Stimulated activated CD8-positive, alpha-beta memory T cell treated with anti-CD3 and anti-CD28 coated beads, Interleukin-12 subunit alpha, Interleukin-12 subunit beta, amount 100 ng/mL, for 24 hours (primary cell): Measurements from ENCODE around the gene PPP3CB.

ENCODE experiments used
- DNase-seq: peaks from one replicate; pipeline ENCODE4 v3.0.0-alpha.2; 2020; ENCODE audit errors: extremely low read depth

Gene PPP3CB

DNA sequence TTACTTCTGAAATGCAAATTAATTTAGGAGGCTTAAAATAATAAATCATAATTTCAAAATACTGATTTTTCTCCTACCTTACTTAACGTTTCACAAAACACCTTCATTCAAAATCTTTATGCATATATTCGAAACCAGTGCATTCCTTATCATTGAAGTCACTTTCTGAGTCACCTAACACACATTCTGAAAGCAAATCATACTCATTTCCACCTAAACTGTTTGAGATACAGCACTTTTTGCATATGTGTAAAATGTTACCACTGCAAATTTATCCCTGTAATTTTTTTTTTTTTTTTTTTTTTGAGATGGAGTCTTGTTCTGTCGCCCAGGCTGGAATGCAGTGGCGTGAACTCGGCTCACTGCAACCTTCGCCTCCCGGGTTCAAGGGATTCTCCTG, 15.7 kb downstream of the PPP3CB start:
- DNase-seq: no peak

GRCh38 chr10:73478636-73479035, 17.2 kb downstream of the PPP3CB start:
- DNase-seq: no peak

GRCh38 chr10:73471226-73471625, 24.6 kb downstream of the PPP3CB start:
- no peak for DNase-seq

DNA sequence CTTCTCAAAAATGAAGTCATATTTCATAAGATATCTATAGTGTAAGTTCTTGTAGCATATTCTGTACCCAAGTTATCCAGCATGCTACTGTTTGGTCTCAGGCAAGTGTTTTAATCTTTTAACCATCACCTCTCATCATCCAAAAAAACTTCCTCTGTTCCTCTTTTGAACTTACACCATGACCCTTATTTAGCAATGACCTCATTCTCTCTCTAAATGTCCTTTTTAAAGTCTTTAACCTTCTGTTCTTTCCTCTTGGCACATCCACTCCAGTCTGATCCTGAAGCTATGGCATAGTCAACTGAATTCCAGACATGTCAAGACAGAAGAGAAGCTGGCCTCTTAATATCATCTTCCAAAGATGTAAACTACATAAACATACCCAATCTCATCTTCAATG, 26.2 kb downstream of the PPP3CB start:
- DNase-seq: no peak

- no peak for DNase-seq
Measured at GRCh38 chr10:73467206-73467605, 28.6 kb downstream of the PPP3CB start.

DNA sequence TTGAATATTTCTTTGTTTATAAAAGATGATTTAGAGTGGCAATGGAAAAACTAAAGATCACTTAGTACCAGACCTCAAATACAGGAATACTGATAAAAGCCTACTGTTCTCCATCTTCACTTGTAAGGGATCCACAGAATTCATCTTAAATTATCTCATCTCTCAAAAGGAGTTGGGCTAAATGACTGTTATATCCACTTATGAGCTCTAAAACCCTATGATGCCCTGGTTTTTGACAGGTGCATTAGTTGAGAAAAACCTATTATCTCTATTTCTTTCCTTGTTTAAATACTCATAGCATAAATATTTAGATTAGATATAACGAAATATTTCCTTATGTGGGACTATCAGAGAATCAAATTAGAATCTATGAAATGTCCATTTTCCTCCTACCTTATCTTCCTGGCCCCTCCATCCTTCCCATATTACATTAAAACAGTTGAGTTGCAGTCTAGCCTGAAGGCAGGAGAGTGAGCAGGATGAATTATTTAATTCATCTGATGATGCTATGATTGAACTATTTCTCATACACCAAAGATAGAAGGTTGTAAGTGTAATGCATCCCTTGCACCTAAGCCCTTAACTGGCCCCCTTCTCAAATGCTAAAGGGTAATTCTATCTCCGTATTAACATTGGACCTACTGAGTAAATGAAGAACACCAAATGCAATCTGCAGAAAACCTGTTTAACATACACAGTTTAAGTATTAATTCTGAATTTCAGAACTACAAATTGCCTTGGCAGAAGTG, 29.7 kb downstream of the PPP3CB start:
- no peak for DNase-seq

- no peak for DNase-seq
Measured at GRCh38 chr10:73460897-73461296, 34.9 kb downstream of the PPP3CB start.

GRCh38 chr10:73459683-73460314, 36.0 kb downstream of the PPP3CB start:
- no peak for DNase-seq

- DNase-seq: no peak
Measured at GRCh38 chr10:73456187-73456890, 39.5 kb downstream of the PPP3CB start.

GRCh38 chr10:73449113-73449512, 46.7 kb downstream of the PPP3CB start:
- DNase-seq: no peak

GRCh38 chr10:73448384-73448783, 47.4 kb downstream of the PPP3CB start:
- DNase-seq: no peak

DNA sequence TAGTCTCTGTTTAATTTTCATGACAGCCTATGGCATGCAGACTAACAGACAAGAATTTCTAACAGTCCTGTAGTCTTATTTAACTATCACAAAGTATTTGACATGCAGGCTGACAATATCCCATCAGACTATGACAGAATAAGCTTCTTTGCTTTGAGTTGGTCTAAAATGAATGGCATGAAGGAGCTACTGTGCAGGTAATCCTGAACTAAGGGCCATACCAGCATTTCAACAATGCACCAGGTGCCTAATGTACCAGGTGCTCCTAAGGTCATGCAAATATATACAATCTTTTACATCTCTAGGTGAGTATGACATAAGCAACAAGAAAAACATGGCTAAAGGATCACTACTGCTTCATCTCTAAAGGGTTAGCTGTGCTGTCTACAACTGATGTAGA, 48.9 kb downstream of the PPP3CB start:
- DNase-seq: no peak

DNA sequence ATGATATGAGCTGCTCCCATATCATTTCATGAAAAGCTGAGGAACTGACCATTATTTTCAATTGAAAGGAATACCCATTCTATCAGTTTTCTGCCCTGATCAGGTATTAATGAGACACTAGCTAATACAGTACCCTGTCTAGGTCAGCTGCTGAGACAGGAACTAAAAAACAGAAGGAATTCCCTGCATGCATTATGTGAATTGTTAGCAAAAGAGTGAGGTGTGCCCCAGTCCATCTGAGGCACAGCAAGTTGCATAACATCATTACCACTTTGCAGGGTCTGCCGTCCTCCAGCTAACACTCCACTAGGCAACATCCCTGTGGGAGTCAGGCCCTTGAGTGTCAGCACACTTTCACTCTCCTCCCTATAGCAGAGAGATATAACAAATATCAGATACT, 51.4 kb downstream of the PPP3CB start:
- no peak for DNase-seq

- no peak for DNase-seq
Measured at GRCh38 chr10:73439605-73440312, 56.1 kb downstream of the PPP3CB start.

DNA sequence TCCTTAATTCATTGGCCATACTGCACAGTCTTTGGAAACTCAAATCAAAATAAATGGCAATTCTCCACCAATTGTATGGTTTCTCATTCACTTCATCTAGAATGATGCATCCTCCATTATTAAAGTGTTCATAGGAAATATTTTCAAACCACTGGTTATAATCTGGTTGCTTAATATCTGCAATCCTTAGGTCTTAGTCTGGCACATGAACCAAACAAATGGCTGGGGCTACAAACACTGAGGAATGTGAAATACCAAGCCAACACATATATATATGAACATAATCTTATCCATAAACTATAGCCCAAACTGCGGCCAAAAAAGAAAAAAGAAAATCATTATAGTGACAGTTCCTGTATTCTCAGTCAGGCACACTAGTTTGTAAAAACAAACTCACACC, 56.8 kb downstream of the PPP3CB start:
- no peak for DNase-seq

GRCh38 chr10:73433538-73433867, 62.3 kb downstream of the PPP3CB start, which contains the start of gene MSS51:
MSS51 (minus strand) TSS chr10:73433561; CDS start chr10:73428284, 5,277 bp downstream.
- DNase-seq: no peak

DNA sequence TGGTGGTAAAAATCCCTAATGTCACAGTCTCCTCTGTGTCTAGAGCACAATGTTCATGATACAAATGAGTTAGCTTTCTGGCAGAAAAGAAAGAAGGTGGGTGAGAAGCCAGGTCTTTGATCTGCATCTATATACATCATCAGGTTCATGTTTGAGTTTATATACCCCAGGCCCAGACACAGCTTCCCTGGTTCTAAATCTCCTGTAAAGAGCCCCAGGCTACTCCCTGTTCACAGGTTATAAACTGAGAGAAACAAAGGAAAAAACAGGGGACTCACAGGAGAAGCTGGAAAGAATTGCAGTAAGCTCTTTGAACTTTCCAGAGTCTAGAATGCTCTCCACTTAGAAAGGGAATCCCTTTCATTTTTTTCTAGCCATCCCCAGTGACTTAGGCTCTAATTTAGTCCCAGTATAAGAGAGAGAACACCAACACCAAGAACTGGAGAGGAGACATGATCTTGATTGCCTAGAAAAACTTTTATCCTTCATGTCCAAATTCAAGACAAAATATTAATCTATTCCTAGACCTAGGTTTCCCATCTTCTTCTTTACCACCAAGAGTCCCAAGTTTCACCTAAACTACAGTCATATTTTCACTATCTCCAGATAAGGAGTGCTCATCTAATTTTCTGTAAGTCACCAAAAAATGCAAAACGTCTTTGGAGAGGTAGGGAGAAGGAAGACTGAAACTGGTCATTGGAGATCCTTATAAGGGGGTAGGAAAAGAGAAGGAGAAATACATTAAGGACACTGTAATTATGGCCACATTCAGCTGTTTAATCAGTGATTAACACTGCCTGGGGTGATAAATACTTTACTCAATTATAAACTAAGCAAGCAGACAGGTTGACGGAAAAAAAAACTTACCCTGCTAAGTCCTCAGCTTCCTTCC, 62.9 kb downstream of the PPP3CB start:
- no peak for DNase-seq

DNA sequence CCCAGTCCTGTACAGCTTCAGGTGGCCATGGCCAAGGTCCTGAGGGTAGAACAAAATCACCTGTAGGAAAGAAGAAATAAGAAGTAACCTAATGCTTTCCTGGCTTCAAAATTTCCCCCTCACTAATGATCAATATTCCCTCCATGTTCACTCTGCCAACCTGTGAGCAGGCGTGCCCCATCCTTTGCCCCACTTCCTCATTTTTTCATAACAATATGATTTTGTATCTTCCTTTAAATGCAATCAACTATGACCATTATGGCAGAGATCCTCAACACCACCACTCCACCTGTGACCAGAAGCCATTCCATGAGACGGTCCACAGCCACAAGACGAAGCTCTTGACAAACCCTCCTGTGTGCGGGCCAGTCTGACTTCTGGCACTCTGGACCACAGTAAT, 69.5 kb downstream of the PPP3CB start:
- DNase-seq: no peak

GRCh38 chr10:73424478-73424877, 71.3 kb downstream of the PPP3CB start:
- DNase-seq: no peak

DNA sequence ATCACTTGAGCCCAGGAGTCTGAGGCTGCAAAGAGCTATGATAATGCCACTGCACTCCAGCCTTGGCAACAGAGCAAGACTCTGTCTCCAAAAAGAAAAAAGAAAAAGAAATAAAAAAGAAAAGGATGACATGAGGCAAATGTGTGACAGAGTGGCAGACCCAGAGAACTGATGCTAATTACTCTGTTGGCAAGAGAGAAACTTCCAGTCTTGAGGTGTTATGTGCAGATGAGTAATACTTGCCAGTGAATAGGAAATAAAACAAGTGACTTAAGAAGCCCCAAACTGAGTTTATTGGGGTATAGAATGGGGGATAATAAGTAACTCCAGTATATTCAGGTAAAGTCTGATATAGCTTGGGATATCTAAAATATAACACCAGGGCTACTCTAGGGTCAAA, 72.5 kb downstream of the PPP3CB start:
- DNase-seq: no peak

- no peak for DNase-seq
Measured at GRCh38 chr10:73416571-73416970, 79.3 kb downstream of the PPP3CB start.
